MG63 (cell line): ENCODE data around the gene LYRM1. TPM values are rescaled to one million over a fixed set of nuclear protein-coding genes. Genes with fewer than 3 reads are reported as not detected.
A peak's percentile ranks its signal among the peaks of the same experiment; 100 is the strongest.

Experiments
- DNase-seq: peaks from one replicate; pipeline ENCODE4 v3.0.0-alpha.2; 2020
- H3K27me3 ChIP-seq: fragments of 250-450 bp; sonication (Bioruptor Pico); 2 replicates; pipeline ENCODE4 v1.5.1; 2020; ENCODE audit warnings: mild to moderate bottlenecking, moderate library complexity
- H3K36me3 ChIP-seq: fragments of 250-450 bp; sonication (Bioruptor Pico); 2 replicates; pipeline ENCODE4 v1.5.1; 2020; ENCODE audit warnings: mild to moderate bottlenecking, moderate library complexity
- H3K4me3 ChIP-seq: fragments of 250-450 bp; sonication (Bioruptor Pico); 2 replicates; pipeline ENCODE4 v1.5.1; 2020; ENCODE audit warnings: mild to moderate bottlenecking, moderate library complexity
- H3K9me3 ChIP-seq: fragments of 250-450 bp; sonication (Bioruptor Pico); 2 replicates; pipeline ENCODE4 v1.5.1; 2020; ENCODE audit warnings: mild to moderate bottlenecking, moderate library complexity
- total RNA-seq: library from RNA; depleted of rRNA; stranded (reverse); fragments of >200 nt; shearing (Covaris generic); gene quantifications from 2 replicates; pipeline ENCODE4 v1.2.3, GENCODE V29; 2014; ENCODE audit warnings: low replicate concordance

Gene LYRM1
- total RNA-seq, 1 experiment from 2014 or later = 65.9 TPM

- Histone ChIP-seq H3K9me3 (no peaks in the 10 kb centered on the region), H3K27me3 (no peaks in the 10 kb centered on the region), H3K4me3 (no peak overlapping the region), H3K36me3 (peaks cover 12% of the 10 kb centered on the region)
- DNase-seq = peak; percentile 81
Measured at GRCh38 chr16:20867585-20867984, 33.0 kb upstream of the LYRM1 start.

DNA sequence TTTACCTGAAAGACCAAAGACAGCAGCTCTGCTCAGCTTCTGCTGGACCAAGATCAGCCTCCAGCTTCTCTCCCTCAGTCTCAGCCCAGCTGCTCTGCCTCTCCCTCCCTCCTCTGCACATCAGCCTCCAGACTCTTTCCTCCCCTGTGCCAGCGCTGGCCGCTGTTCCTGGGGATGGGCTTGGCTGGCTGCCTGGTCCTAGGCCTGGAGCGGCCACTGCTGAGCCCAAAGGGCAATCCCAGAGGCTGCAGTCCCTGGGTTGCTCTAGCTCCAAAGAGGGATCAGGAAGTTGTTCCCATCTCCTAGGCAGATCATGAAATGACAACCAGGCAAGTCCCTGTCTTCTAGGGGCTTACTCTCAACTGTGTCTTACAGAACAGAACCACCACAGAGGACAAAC, 31.7 kb upstream of the LYRM1 start:
- Histone ChIP-seq H3K27me3 (no peaks in the 10 kb centered on the region), H3K9me3 (no peaks in the 10 kb centered on the region), H3K36me3 (peaks cover 11% of the 10 kb centered on the region), H3K4me3 (no peak overlapping the region)
- DNase-seq = peak; percentile 95

GRCh38 chr16:20870122-20870820, 30.3 kb upstream of the LYRM1 start:
- Histone ChIP-seq H3K27me3 (no peaks in the 10 kb centered on the region), H3K9me3 (no peaks in the 10 kb centered on the region), H3K4me3 (no peak overlapping the region), H3K36me3 (peaks cover 10% of the 10 kb centered on the region)
- no peak for DNase-seq

DNA sequence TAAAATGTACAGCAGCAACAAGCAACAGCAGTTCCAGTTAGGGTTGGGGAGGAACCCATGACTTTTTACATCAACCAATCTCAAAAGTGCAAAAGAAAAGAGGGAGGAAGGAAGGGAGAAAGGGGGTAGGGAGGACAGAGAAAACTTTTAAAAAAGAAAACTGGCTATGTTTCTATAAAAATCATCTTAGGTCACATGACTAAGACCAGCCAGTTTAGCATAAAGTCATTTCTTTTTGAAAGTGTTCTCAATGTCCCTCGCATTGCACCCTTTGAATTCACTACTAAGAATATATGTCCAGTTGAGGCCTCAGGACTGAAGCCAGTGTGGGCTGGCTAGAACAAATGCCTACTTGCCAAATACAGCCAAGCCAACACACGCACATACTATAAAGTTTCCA, 29.3 kb upstream of the LYRM1 start:
- DNase-seq = peak; percentile 34
- Histone ChIP-seq H3K9me3 (no peaks in the 10 kb centered on the region), H3K36me3 (peaks cover 8% of the 10 kb centered on the region), H3K27me3 (no peaks in the 10 kb centered on the region), H3K4me3 (no peak overlapping the region)

GRCh38 chr16:20871941-20872815, 28.4 kb upstream of the LYRM1 start:
- H3K36me3 ChIP-seq = peaks cover 11% of the 10 kb centered on the region
- H3K4me3 ChIP-seq = no peak overlapping the region
- H3K9me3 ChIP-seq = no peaks in the 10 kb centered on the region
- H3K27me3 ChIP-seq = no peaks in the 10 kb centered on the region
- no peak for DNase-seq

DNA sequence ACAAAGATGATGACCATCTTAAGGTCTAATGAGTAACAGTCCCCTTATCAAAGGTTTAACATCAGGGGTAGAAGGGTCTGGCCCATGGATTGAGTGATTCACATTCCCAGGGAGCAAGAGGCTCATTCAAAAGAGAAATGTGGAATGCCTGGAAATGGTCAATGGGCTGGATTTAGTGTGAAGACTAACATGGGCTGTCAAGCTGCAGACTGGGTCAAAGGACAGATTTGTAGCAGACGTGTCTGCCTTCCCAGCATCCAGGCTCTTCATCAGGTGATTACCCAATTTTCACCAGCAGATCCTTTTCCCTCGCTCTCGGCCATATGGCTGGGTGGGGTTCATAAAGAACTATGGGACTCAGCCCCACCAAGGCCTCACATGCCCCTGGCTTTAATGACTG, 27.2 kb upstream of the LYRM1 start:
- DNase-seq = no peak
- Histone ChIP-seq H3K4me3 (no peak overlapping the region), H3K9me3 (no peaks in the 10 kb centered on the region), H3K36me3 (peaks cover 8% of the 10 kb centered on the region), H3K27me3 (no peaks in the 10 kb centered on the region)

GRCh38 chr16:20874088-20874581, 26.4 kb upstream of the LYRM1 start:
- H3K9me3 ChIP-seq = no peaks in the 10 kb centered on the region
- DNase-seq = no peak
- H3K36me3 ChIP-seq = peaks cover 8% of the 10 kb centered on the region
- H3K4me3 ChIP-seq = no peak overlapping the region
- no peaks in the 10 kb centered on the region for H3K27me3 ChIP-seq

- H3K27me3 ChIP-seq = no peaks in the 10 kb centered on the region; the same call in 1 of the 2 replicates
- H3K9me3 ChIP-seq = no peaks in the 10 kb centered on the region
- no peak for DNase-seq
- no peak overlapping the region for H3K4me3 ChIP-seq
- H3K36me3 ChIP-seq = peaks cover 8% of the 10 kb centered on the region
Measured at GRCh38 chr16:20875355-20875650, 25.3 kb upstream of the LYRM1 start.

- Histone ChIP-seq H3K4me3 (no peak overlapping the region), H3K9me3 (no peaks in the 10 kb centered on the region), H3K36me3 (peaks cover 16% of the 10 kb centered on the region), H3K27me3 (no peaks in the 10 kb centered on the region; the same call in 1 of the 2 replicates)
- no peak for DNase-seq
Measured at GRCh38 chr16:20878682-20879147, 21.9 kb upstream of the LYRM1 start.

DNA sequence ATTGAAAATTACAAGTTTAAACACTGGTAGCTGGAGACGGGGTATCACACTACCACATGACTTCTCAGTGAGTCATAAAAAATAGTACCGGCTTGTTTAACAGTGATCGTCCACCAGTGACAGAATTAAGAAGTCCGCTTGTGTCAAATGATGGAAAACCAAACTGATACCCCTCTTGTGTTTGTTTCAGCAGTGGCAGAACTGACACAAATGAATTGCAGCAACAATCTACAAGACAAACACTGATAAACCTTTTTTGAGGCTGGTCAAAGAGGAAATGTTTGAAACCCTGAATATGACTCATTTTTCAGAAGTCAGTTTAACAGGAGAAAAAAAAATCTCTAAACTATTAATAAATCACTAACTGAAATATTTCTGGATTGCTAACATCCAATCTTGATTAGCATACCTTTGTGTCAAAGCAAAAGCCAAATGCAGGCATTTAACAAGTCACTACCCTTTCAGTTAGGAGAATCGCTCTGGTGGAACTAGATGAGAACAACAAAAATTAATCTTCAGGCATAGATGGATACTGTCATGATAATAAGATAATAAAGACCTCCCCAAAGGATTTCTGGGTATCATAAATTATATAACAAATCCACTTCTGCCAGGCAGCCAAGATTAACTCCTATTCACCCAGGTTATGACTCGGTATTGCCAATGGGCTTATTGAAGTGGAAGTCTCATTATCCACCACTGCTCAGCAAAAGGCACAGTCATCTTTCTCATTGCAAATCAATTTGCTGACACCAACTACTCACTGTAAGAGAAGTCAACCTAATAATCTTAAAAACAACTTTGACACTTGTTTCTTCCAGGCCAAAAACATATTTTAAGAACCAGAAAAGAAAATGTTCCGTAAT, 21.2 kb upstream of the LYRM1 start:
- H3K4me3 ChIP-seq = no peak overlapping the region
- no peak for DNase-seq
- H3K27me3 ChIP-seq = no peaks in the 10 kb centered on the region; the same call in 1 of the 2 replicates
- peaks cover 11% of the 10 kb centered on the region; the same call in 1 of the 2 replicates for H3K36me3 ChIP-seq
- H3K9me3 ChIP-seq = no peaks in the 10 kb centered on the region

- no peak overlapping the region for H3K4me3 ChIP-seq
- H3K27me3 ChIP-seq = no peaks in the 10 kb centered on the region; the same call in 1 of the 2 replicates
- DNase-seq = no peak
- peaks cover 11% of the 10 kb centered on the region; the same call in 1 of the 2 replicates for H3K36me3 ChIP-seq
- no peaks in the 10 kb centered on the region for H3K9me3 ChIP-seq
Measured at GRCh38 chr16:20880867-20881502, 19.6 kb upstream of the LYRM1 start.

- H3K27me3 ChIP-seq = no peaks in the 10 kb centered on the region; the same call in 1 of the 2 replicates
- no peak for DNase-seq
- peaks cover 11% of the 10 kb centered on the region for H3K36me3 ChIP-seq
- H3K9me3 ChIP-seq = no peaks in the 10 kb centered on the region
- no peak overlapping the region for H3K4me3 ChIP-seq
Measured at GRCh38 chr16:20881503-20881878, 19.1 kb upstream of the LYRM1 start.

DNA sequence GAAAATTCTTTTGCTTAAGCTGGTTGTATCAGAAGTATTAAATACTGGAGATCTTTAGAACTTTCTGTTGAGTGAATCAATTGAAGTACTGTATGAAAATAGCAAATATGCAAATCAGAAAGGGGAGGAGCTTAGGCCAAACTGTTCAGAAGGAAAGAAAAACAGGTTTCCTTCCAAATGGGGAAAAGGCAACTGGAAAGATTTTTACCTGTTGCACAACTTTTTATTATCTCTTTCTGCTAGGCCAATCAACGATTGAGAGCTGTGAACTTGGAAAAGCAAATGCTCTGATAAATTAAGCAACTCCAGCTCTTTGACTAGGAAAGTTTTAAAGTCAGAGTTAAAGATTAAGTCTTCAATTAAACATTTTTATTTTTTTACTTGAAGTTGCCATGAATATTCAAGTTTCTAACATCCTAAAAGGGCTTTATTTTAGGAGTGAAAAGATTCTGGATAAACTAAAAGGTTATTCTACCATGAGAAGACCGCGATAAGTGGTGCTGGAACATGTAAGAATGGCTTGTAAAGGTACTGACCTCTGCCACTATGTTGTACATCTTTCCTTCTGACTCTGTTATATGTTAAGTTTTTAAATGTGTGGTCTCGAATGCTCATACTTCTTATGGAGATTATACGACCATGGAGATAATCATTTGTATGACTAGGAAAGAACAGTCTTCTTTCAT, 16.9 kb upstream of the LYRM1 start:
- Histone ChIP-seq H3K4me3 (no peak overlapping the region), H3K27me3 (no peaks in the 10 kb centered on the region; the same call in 1 of the 2 replicates), H3K9me3 (no peaks in the 10 kb centered on the region)

DNA sequence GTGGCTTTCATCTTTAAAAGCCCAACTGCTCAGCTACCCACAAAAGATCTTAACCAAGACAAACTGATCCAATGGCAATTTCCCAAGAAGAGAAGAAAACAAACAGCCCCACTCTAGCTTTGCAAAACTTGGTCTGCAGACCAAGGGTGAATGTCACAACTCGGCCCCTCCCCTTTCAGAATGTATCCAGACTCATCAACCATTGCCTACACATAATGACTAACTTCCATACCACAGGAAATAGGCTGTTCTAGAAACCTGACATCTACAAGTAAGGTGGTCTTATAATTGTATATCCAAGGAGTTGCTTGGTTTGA, 16.4 kb upstream of the LYRM1 start:
- no peak for DNase-seq
- no peaks in the 10 kb centered on the region for H3K9me3 ChIP-seq
- no peak overlapping the region for H3K4me3 ChIP-seq
- H3K27me3 ChIP-seq = no peaks in the 10 kb centered on the region; the same call in 1 of the 2 replicates
- peaks cover 14% of the 10 kb centered on the region for H3K36me3 ChIP-seq

More for the DNA sequence above, 16.9 kb upstream of the LYRM1 start:
- peaks cover 14% of the 10 kb centered on the region for H3K36me3 ChIP-seq
- no peak for DNase-seq

GRCh38 chr16:20886320-20886719, 14.3 kb upstream of the LYRM1 start:
- no peak overlapping the region for H3K4me3 ChIP-seq
- H3K36me3 ChIP-seq = peaks cover 25% of the 10 kb centered on the region
- no peak for DNase-seq
- H3K9me3 ChIP-seq = no peaks in the 10 kb centered on the region
- no peaks in the 10 kb centered on the region for H3K27me3 ChIP-seq

DNA sequence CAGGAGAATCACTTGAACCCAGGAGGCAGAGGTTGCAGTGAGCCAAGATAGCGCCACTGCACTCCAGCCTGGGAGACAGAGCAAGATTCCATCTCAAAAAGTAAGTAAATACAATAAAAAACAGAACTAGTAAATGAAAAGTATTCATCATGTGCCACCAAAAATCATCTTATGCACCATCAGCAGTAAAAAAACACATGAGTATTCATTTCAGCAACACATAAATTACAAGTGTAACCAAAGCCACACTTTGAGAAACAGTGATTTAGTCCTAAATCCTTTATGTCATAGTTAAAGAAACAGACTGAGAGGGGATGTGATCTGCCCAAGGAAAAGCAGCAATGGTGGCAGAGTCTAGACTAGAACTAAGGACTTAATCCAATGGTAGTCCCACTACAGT, 13.4 kb upstream of the LYRM1 start:
- Histone ChIP-seq H3K27me3 (no peaks in the 10 kb centered on the region), H3K9me3 (no peaks in the 10 kb centered on the region)

More for the DNA sequence above, 13.4 kb upstream of the LYRM1 start:
- Histone ChIP-seq H3K36me3 (peaks cover 30% of the 10 kb centered on the region), H3K4me3 (no peak overlapping the region)
- DNase-seq = no peak
